Islet precursor cell (in vitro differentiated cells): ENCODE results near the gene TOR1AIP1.

Experiments used
- DNase-seq: peaks from one replicate; pipeline ENCODE4 v3.0.0-alpha.2; 2018

Gene TOR1AIP1

GRCh38 chr1:179883040-179883744, 1.1 kb downstream of the TOR1AIP1 start:
- DNase-seq = no peak

DNA sequence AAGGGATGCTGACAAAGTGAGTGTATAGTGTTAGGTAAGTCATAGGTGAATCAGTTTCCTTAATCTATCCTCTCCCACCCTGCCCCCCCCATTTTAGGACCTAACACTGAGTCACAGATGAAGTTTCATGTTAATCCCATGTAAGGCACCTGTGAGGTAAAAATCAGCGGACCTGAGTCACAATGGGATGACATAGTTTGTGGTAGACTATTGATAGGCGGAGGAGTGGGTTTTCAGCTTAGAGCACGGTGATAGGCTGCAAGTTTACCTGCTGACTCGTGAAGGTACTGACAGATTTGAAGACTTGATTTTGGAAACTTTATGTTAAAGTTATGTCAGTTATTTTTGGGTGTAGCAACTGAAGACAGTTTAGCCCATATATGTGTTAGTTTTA, 1.7 kb downstream of the TOR1AIP1 start:
- DNase-seq = peak; percentile 71

DNA sequence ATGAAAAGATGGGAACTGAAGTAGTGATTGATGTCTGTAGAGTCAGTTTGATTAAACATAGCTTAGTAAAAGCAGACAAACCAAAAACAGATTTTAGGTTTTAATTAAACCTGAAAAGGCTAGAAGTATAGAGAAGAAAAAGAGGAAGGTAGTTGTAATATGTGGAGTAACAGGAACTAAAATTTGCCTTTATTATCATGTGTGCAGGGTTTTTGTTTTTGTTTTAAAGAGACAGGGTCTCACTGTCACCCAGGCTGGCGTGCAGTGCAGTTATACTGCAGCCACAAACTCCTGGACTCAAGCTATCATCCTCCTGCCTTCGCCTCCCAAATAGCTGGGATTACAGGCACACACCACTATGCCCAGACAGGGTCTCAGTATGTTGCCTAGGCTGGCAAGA, 6.0 kb downstream of the TOR1AIP1 start:
- DNase-seq = no peak

DNA sequence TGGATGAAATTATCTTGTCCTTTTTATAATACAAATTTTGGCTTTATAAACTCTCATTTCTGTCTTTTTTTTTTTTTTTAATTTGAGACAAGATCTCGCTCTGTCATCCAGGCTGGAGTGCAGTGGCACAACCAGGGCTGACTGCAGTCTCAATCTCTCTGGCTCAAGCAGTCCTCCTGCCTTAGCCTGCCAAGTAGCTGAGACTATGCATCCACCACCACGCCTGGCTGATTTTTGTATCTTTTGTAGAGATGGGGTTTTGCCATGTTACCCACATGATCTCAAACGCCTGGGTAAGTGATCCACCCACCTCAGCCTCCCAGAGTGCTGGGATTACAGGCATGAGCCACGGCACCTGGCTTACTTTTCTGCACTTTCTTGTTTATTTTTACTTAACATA, 7.5 kb downstream of the TOR1AIP1 start:
- DNase-seq = no peak

DNA sequence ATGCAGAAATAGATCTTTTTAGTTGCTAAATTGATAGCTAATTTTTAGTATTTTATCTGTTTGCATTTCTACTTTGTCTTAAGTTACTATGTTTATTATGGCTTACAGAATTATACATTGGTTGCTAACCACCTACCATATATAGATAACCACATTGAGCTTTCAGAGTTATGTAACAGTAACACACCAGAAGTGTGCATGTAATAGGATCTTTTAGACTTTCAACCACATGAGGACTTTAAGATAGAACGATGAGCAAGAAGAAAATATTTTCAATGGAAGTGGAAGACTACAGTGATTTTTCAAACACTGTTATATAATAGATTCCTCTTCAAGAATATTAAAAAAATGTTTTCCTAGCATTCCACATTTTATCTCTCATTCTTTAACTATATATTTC, 28.8 kb downstream of the TOR1AIP1 start:
- no peak for DNase-seq

DNA sequence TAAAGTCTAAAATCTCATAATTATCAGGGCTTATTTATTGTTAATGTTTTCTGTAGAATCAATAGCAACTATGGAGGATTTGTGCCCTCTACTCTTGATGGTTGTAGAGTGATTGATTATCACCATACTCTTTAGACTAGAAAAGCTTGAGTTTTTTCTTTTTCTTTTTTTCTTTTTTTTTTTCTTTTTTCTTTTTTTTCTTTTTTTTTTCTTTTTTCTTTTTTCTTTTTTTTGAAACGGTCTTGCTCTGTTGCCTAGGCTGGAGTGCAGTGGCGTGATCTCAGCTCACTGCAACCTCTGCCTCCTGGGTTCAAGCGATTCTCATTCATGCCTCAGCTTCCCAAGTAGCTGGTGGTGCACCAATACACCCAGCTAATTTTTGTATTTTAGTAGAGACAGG, 29.7 kb downstream of the TOR1AIP1 start:
- no peak for DNase-seq

- no peak for DNase-seq
These were observed 35.7 kb downstream of the TOR1AIP1 start for GRCh38 chr1:179917601-179918429.

GRCh38 chr1:179921472-179921871, 39.4 kb downstream of the TOR1AIP1 start:
- peak; percentile 63 for DNase-seq

- DNase-seq = peak; percentile 59
These were observed 40.1 kb downstream of the TOR1AIP1 start for GRCh38 chr1:179921981-179922872.

- DNase-seq = no peak
These were observed 40.9 kb downstream of the TOR1AIP1 start for GRCh38 chr1:179923029-179923428.

DNA sequence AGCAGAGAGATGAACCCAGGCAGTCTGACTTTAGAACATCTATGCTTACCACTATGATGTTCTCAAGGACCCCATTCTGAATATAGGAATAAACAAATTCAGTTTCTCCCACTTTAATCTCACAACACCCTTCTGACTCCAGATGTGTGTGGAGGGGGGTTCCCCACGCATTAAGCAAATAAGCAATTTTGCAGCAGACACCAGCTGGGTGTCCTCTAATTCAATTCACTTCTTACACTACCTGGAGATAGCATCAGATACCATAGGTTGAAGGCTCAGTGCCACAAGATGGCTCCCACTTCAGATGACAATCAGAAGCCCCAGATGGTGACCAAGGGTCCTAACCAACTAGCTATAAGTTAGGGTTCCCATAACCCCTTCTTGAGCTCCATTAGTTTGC, 42.2 kb downstream of the TOR1AIP1 start:
- DNase-seq = no peak

DNA sequence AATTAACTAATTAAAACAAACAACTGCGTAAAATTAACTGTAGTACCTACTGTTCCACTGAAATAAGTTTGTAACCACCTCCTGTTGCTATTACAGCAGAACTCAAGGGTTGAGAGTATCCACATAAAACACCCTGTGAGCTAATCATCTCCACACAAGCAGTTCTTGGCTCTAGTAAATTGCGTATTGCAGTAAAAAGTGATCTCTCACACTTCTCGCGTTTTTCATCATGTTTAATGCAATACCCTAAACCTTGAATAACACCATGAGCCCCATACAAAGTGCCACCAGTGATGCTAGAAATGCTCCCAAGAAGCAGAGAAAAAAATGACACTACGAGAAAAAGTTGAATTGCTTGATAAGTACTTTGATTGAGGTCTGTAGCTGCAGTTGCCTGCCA, 43.2 kb downstream of the TOR1AIP1 start:
- no peak for DNase-seq

- DNase-seq = no peak
These were observed 44.1 kb downstream of the TOR1AIP1 start for GRCh38 chr1:179925922-179926849.

DNA sequence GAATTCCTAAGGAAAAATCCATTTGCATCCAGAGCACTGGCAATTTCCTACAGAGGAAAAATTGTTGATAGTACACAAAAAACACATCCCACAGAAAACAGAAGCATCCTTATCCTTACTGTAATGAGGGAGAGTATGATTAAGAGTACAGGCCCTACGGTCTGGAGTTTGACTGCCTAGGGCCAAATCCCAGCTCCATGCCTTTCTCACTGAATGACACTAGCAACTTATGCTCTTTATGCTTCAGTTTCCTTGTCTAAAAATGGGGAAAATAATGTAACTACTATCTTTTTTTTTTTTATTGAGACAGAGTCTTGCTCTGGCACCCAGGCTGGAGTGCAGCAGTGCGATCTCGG, 44.7 kb downstream of the TOR1AIP1 start:
- no peak for DNase-seq

DNA sequence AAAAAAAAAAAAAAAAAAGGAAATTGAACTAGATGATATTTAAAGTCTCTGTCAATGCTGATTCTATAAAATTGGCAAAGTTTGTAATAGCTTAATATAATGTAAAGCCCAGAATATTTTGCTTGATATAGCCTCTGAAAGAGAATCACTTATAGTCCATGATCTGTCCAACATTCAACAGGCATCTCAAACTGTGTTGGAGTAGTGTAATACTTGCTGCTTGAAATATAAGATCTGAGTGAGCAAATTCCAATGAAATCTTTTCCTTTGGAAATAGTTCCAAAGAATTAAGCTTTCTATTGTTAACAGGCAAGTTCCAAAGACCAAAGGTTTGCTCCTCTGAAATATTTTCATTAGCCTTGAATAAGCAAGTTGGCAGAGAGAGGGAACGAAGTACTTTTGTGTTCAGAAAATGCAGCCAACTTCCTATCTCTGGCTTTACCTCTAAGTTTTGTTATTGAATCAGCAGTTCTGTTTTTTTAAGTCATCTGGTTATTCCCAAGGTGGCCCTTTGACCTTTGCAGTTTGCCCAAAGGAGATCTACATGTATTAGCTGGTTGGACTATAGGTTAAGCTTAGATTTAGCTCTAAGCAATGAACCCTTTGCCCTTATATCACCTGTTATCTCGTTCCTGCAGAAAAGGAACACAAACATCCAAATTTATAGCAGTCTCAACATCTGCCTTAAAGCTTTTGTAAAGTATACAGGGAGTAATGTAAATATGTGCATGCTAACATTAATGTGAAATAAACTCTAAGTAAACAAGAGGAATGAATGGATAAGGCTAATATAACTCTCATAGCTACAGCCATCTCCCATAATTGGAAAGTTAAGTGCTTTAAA, 48.1 kb downstream of the TOR1AIP1 start:
- DNase-seq = no peak

DNA sequence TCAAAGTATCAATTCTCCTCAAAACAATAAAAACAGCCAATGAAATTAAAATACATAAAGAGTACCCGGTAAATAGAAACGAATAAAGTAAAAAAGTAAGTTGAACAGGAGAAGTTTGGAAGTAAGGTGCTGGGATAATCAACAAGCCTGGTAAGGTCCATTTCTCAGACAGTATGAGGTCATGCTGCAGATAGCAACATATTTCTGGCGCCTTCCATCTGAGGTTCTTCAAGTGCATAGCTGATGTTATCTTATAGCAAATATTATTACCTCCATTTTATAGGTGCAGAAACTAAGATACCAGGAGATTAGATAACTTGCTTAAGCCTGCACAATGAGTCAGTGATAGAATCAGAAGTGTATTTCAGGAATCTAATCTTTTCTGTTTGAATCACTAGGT, 48.8 kb downstream of the TOR1AIP1 start:
- no peak for DNase-seq

GRCh38 chr1:179933219-179933618, 51.1 kb downstream of the TOR1AIP1 start:
- no peak for DNase-seq

- no peak for DNase-seq
These were observed 53.9 kb downstream of the TOR1AIP1 start for GRCh38 chr1:179935909-179936496.

DNA sequence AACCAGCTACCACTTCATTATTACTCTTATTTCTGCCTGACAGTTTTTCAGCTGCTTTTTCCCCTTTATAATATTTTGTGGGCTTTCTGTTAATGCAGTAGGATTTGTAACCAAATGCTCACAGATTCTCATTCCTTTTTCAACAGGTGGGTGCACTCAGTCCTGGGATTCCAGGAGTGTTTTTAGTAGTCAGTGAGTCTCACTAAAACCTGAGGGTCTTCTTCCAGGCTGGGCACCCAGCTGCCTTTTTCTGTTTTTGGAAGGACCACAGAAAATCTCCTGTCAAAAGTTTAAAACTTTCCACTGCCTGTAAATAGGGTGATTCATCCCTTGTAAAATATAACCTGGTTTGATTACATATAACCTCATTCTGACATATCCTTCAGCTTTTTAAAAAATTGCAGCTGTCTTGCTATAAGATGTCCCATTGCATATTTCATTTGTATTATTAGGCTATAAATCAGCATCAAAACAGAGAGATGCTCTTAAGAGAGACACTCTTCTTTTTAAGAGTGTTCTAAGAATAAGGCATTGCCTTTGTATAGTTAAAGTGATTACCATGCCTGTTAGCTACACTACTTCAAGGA, 55.7 kb downstream of the TOR1AIP1 start:
- DNase-seq = no peak

- DNase-seq = no peak
These were observed 56.7 kb downstream of the TOR1AIP1 start for GRCh38 chr1:179938752-179939151.

GRCh38 chr1:179939941-179940340, 57.9 kb downstream of the TOR1AIP1 start:
- no peak for DNase-seq
